GM10266 (cell line): Measurements from ENCODE around the gene ATP6V0C.

ENCODE experiments used
- DNase-seq: peaks from one replicate; pipeline ENCODE4 v3.0.0; 2012; ENCODE audit errors: extremely low spot score
- CTCF ChIP-seq: IDR thresholded peaks from 2 replicates; pipeline ENCODE4 v1.5.1; 2012; ENCODE audit warnings: mild to moderate bottlenecking, low read depth; ENCODE audit not compliant: control insufficient read depth, insufficient read depth; ENCODE audit errors: missing control alignments

ATP6V0C gene

DNA sequence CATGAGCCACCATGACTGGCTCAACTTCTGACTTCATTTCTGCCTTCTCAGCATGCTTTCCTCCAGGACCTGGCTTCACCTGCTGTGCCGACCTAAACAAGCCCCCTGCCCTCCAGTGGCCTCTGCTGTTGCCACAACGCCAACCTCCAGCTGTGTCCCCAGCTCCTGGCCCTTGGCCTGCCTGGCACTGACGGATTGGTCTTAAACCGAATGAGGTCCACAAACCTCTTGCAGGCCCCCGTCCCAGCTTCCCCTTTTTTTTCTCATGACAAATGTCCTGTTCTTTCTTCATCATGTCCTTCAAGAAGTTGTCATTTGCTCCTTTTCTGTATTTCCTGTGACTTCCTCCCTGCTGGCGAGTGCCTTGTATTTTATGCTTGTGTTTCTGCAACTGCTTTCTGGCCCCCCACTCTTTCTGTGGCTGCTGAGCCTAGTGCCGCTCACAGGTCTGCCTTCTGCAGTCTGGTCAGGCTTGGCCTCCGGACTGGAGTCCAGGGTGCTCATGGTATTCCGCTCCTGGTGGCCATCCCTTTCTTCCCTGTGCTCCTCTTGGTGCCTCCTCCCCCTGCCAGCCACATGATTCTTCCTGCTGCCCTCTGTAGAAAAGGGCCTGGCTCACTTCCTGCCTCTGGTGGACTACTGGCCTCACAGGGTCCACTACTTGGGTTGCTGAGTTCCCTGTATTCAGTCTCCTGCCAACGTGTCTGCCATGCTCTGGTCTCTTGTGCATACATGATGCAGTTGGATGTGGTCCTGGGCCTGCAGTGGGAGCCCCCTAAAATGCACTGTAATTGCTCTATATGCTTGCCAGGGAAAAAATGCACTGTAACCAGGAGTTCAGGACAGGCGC lies 2.9 kb downstream of the ATP6V0C start:
- TF ChIP-seq CTCF, result no peak
- DNase-seq, result no peak

DNA sequence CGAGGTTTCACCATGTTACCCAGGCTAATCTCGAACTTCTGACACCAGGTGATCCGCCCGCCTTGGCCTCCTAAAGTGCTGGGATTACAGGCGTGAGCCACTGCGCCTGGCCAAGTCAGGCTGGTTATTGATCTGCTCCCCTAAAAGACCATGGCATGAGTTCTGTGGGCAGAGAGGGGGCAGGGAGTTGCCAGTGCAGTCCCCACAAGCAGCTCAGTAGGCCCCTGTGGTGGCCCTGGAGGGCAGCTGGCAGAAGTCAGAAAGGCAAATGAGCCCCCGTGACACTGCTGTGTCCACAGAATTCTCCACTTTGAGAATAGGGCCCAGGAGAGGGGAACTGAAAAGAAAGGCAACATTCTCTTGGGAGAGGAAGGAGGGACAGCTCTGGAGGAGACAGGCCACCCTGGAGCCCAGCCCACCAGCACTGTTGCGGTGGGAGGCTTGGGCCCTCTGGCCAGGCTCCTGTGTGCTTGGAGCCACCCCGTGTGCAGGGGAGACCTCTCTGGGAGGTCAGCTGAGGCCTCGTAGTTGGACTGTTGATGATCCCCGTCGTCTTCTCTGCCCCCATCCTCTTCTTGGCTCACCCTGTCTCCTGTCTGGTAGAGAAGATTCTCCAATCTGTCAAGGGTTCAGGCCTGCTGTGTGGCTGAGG lies 4.3 kb downstream of the ATP6V0C start:
- no peak for DNase-seq
- no peak for TF ChIP-seq CTCF

DNA sequence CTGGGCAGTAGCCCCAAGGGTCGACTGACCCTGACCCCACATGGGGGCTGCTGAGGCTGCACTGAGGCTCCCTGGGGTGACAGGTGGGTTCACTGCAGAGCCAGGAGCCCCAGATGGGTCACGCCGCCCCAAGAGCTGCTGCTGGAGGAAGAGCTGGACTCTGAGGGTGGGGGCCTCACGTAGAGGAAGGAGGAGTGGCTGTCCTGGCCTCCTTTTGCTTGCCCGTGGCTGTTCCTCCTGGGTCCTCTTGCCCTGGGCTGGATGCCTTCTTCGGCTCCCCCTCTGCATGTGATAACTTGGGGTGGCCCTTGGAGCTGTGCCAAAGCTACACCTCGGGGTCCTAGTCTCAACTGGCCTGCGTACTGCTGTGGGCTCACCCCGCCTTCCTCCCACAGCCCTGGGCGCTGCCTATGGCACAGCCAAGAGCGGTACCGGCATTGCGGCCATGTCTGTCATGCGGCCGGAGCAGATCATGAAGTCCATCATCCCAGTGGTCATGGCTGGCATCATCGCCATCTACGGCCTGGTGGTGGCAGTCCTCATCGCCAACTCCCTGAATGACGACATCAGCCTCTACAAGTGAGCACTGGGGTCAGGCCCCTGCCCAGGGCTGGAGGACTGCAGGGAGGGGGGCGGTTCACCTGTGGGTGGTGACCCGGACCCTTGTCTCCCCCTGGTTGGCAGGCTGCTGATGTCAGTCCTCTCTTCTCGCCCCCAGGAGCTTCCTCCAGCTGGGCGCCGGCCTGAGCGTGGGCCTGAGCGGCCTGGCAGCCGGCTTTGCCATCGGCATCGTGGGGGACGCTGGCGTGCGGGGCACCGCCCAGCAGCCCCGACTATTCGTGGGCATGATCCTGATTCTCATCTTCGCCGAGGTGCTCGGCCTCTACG lies 5.3 kb downstream of the ATP6V0C start:
- TF ChIP-seq CTCF, result no peak
- DNase-seq, result no peak

DNA sequence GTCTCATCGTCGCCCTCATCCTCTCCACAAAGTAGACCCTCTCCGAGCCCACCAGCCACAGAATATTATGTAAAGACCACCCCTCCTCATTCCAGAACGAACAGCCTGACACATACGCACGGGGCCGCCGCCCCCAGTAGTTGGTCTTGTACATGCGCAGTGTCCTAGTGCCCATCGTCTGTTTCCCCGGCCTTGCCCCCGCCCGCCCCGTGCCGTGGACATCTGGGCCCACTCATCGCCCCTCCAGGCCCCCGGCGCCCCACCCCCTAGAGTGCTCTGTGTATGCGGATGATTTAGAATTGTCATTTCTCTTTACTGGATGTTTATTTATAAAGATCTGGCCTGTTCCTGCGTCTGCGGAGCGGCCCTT lies 5.9 kb downstream of the ATP6V0C start:
- DNase-seq, result no peak
- TF ChIP-seq CTCF, result no peak

DNA sequence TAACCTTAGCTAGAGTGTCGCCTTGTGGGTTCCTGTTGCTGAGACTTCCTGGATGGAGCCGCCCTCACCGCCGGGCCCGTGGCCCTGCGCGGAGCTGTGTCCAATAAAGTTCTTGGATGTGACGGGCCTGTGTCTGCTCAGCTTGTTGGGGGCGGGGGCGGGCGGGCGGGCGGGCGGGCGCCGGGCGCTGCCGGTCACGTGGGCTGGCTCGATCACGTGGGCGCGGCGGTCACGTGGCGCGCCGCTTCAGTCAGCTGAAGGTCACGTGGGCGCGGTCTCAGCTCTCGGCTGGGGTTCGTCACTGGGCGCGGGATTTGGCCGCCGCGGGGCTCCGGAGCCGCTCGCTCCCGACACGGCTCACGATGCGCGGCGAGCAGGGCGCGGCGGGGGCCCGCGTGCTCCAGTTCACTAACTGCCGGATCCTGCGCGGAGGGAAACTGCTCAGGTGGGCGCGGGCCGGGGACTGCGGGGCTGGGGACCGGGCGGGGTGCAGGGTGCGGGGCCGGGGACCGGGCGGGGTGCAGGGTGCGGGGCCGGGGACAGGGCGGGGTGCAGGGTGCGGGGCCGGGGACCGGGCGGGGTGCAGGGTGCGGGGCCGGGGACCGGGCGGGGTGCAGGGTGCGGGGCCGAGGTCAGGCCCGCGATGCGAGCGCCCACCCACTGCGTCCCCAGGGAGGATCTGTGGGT lies 6.5 kb downstream of the ATP6V0C start, which contains the start of gene AMDHD2:
Gene AMDHD2 (plus strand): TSS at position 275 of the 687 bp plus-strand sequence. CDS start 88 bp downstream, at position 363.
- peak; percentile 99 for DNase-seq
- TF ChIP-seq CTCF, result no peak

DNA sequence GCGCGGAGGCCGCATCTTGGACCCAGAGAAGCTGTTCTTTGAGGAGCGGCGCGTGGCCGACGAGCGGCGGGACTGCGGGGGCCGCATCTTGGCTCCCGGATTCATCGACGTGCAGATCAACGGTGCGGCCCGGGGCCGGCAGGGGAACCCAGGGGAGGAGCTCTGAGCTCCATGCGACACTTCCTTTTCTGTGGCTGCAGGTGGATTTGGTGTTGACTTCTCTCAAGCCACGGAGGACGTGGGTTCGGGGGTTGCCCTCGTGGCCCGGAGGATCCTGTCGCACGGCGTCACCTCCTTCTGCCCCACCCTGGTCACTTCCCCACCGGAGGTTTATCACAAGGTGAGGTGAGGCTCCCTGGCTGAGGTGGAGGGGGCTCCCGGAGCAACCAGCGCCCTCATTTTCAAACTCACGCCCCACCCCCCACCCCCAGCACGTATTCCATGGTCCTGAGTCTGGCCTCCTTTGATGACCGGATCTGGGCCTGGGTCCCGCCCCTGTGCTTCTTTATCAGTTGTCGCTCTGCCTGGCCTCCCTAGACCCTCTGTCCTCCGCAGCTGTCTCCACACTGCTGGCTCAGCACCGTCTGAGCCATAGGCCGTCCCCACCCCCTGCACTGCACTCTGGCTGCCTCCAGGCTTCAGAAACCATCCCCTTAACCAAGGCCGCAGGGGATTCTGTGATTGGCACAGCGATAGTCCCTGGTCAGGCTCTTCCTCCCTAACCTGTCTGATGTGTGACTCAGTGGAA lies 7.2 kb downstream of the ATP6V0C start:
- DNase-seq, result no peak
- no peak for TF ChIP-seq CTCF
